ENCODE results near the gene MFN1. TPM values are rescaled to one million over a fixed set of nuclear protein-coding genes. Genes with fewer than 3 reads are reported as not detected.
A peak's percentile ranks its signal among the peaks of the same experiment; 100 is the strongest.

MFN1 gene
- total RNA-seq, 2 experiments from 2014 or later, result 32.9 to 39.0 TPM

DNA sequence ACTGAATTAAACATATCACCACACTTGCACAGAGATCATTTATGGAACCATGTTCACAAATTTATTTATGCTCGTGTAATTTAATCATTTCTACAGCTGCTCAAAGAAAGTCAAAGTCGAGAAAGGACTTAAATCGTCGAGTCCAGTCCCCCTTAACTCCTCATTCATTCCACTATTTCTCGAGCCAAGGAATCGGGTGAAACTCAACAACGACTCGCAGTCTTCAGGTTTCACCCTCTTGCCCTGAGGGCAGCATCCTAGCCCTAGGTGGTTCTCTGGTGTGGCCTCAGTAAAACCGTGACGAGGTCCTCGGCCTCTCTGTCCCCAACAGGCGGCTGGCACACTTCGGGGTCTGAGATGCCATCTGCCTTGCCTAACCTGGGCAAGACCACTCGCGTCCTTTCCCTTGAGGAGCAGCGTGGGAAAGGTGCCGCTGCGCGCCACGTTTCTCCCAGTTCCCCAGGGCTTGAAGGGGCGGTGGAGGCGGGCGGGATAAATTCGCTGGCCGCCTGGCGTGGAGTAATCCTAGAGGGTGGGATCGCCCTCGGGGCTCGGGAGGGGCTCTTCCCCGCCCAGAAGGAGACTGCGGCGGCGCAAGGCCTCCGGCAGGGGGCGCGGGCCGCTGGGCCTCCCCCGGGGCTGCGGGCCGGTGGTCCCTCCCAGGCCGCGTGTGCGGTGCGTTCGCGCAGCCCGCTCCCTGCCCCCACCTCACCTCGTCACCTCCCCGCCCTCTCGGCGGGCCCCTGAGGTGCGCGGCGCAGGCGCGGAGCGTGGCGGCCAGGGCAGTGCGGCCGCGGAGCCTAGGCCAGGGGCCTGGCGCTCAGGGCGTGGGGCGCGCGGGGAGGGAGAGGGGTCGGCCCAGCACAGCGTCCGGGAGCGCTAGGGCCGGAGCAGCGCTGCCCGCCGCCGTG is 25.0 kb upstream of the MFN1 start, which contains the start of gene ZNF639:
TSS of gene ZNF639 (plus strand) at position 746 of the 911 bp plus-strand sequence. CDS start 5,263 bp downstream, outside the sequence.
- ATAC-seq (ENCODE audit: low read depth) (peak; percentile 87), DNase-seq (peak; percentile 91)
- peak within 1 kb of the TSS; percentile 92 for H3K27ac Mint-ChIP-seq
- H3K36me3 Mint-ChIP-seq, result peaks cover 4% of the 10 kb centered on the region
- POLR2A ChIA-PET, result interaction anchor here (0.6 to 2.4 kb wide), 11 partner anchors 12 to 307 kb away, joined by 3 to 23 read pairs (median 4); partner anchors contain the start of genes ACTL6A, GNB4, MFN1 and NDUFB5
- H3K4me1 Mint-ChIP-seq, result peaks cover 22% of the 10 kb centered on the region
- no peaks in the 10 kb centered on the region for H3K9me3 Mint-ChIP-seq
- H3K4me3 Mint-ChIP-seq, result peak within 1 kb of the TSS; percentile 90
- H3K27me3 Mint-ChIP-seq, result no peaks in the 10 kb centered on the region

DNA sequence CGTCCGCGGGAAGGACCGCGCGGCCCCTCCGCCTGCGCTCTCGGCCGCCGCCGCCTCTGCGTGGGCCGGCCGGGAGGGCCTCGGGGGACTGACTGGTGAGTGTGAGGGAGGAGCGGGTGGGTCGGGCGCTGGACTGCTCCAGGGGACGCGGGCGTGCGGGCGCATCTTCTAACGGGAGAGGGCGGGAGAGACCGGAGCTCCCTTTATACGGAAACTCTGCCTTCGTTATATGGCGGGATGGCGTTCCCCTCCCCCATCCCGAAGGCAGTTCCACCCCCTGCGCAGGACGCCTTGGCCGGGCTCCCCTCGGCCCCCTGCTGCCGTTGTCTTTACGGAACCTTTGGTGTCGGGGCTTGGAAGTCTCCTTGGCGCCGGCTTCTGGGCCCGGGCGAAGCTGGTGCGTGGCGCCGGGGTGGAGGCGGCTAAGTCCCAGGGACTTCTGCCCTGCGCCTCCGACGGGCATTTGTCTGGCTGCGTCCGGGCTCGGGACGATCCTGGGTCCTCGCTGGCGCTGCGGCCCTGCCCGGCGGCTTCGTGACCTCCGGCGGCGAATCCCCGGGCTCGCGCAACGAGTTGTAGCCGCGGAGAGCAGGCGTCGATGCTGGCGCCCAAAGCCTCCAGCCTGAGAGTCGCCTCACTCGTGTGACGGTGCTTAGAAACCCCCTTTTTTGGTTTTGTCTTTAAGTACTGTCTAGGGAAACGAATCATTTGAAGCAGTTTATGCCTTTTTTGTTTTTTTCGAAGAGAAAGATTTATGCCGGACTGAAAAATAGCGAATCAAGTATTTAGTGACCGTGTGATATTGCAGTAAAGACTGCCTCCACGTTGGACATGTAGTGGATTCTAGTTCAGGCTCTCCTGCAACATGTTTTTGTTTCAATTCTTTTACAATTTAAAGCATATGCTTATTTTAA is 24.1 kb upstream of the MFN1 start:
- DNase-seq (peak; percentile 75), ATAC-seq (ENCODE audit: low read depth) (peak; percentile 51)
- H3K4me3 Mint-ChIP-seq, result peak overlapping the region; percentile 90
- peaks cover 22% of the 10 kb centered on the region for H3K4me1 Mint-ChIP-seq
- peaks cover 7% of the 10 kb centered on the region for H3K36me3 Mint-ChIP-seq
- POLR2A ChIA-PET, result interaction anchor here (0.9 to 2.4 kb wide), 8 partner anchors 11 to 281 kb away, joined by 3 to 23 read pairs (median 4); partner anchors contain the start of genes ACTL6A, GNB4, MFN1 and MRPL47
- no peaks in the 10 kb centered on the region for H3K9me3 Mint-ChIP-seq
- H3K27me3 Mint-ChIP-seq, result no peaks in the 10 kb centered on the region
- peak overlapping the region; percentile 92 for H3K27ac Mint-ChIP-seq

DNA sequence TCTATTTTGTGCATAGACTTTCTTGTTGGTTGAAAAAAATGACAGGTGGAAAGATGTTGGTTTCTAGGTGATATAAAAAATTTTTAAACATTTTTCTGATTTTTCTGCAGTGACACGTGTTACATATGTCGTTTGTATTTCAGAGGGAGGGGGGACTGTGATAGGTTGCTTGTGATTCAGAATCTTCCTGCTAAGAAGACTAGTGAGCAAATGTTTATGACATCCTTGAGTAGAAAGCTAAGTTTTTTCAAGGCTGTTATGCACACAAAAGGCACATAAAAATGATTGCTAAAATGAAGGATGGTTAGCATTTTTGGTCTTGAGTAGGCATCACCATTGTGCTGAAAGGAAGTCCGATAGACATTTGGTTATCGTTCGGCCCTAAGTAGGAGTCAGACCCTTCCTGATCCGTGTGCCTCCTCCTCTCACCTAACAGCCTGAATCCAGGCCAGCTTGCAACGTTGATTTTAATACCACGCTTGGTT is 23.2 kb upstream of the MFN1 start:
- H3K36me3 Mint-ChIP-seq, result peaks cover 9% of the 10 kb centered on the region
- POLR2A ChIA-PET, result interaction anchor here (0.7 to 2.4 kb wide), 6 partner anchors 8 to 280 kb away, joined by 3 to 23 read pairs (median 4); partner anchors contain the start of genes MRPL47, NDUFB5, PIK3CA and ZMAT3
- ATAC-seq (ENCODE audit: low read depth), result no peak

DNA sequence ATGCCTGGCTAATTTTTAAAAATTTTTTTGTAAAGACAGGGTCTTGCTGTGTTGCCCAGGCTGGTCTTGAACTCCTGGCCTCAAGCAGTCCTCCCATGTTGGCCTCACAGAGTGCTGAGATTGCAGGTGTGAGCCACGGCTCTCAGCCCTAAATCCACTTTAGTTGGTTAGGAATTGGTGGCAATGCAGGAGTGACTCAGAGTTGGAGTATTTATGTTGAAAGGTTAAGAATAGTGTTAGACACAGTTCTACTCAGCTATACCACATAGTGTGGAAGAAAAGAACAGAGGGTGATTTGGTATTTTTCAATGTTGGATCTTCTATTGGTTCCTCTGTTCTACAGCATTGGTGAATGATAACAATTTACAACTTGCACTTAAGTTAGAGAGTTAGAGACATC is 17.1 kb upstream of the MFN1 start:
- no peak for DNase-seq
- POLR2A ChIA-PET, result no interaction called here
- no peaks in the 10 kb centered on the region for H3K27me3 Mint-ChIP-seq
- H3K9me3 Mint-ChIP-seq, result no peaks in the 10 kb centered on the region
- H3K27ac Mint-ChIP-seq, result no peak overlapping the region
- H3K4me3 Mint-ChIP-seq, result no peak overlapping the region
- no peak for ATAC-seq (ENCODE audit: low read depth)
- H3K4me1 Mint-ChIP-seq, result peaks cover 1% of the 10 kb centered on the region
- H3K36me3 Mint-ChIP-seq, result peaks cover 36% of the 10 kb centered on the region

More for the DNA sequence above, 23.2 kb upstream of the MFN1 start:
- peak overlapping the region; percentile 92 for H3K27ac Mint-ChIP-seq
- H3K4me3 Mint-ChIP-seq, result peak overlapping the region; percentile 90
- no peaks in the 10 kb centered on the region for H3K9me3 Mint-ChIP-seq
- DNase-seq, result no peak
- H3K27me3 Mint-ChIP-seq, result no peaks in the 10 kb centered on the region
- peaks cover 22% of the 10 kb centered on the region for H3K4me1 Mint-ChIP-seq

DNA sequence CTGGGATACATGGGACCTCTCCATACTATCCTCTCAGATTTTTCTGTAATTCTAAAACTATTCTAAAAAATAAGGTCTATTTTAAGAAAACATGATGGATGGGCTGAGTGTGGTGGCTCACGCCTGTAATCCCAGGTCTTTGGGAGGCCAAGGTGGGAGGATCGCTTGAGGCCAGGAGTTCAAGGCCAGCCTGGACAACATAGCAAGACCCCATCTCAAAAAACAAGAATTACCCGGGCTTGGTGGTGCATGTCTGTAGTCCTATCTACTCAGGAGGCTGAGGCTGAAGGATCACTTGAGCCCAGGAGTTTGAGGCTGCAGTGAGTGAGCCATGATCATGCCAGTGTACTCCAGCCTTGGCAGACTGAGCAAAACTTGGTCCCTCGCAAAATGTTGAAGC is 15.3 kb upstream of the MFN1 start:
- ATAC-seq (ENCODE audit: low read depth) (no peak), DNase-seq (no peak)
- H3K4me1 Mint-ChIP-seq, result peaks cover 1% of the 10 kb centered on the region
- no peak overlapping the region for H3K27ac Mint-ChIP-seq
- H3K9me3 Mint-ChIP-seq, result no peaks in the 10 kb centered on the region
- H3K27me3 Mint-ChIP-seq, result no peaks in the 10 kb centered on the region
- POLR2A ChIA-PET, result no interaction called here
- peaks cover 39% of the 10 kb centered on the region for H3K36me3 Mint-ChIP-seq
- no peak overlapping the region for H3K4me3 Mint-ChIP-seq

DNA sequence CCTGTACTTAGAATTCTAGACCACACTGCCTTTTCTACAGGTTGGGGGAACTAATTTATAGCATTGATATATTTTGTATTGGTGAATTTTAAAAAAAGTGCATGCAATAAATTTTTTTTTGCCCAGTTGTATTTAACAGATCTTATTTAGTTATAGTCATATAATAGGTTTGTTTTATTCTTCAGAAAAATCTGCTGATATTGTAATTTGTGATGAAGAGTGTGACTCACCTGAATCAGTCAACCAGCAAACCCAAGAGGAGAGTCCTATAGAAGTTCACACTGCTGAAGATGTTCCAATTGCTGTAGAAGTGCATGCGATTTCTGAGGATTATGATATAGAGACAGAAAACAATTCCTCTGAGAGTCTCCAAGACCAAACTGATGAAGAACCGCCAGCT is 14.4 kb upstream of the MFN1 start:
- POLR2A ChIA-PET, result no interaction called here
- ATAC-seq (ENCODE audit: low read depth) (no peak), DNase-seq (no peak)
- no peaks in the 10 kb centered on the region for H3K9me3 Mint-ChIP-seq
- no peaks in the 10 kb centered on the region for H3K27me3 Mint-ChIP-seq
- H3K27ac Mint-ChIP-seq, result no peak overlapping the region
- H3K4me3 Mint-ChIP-seq, result no peak overlapping the region
- peaks cover 1% of the 10 kb centered on the region for H3K4me1 Mint-ChIP-seq
- peaks cover 41% of the 10 kb centered on the region for H3K36me3 Mint-ChIP-seq

DNA sequence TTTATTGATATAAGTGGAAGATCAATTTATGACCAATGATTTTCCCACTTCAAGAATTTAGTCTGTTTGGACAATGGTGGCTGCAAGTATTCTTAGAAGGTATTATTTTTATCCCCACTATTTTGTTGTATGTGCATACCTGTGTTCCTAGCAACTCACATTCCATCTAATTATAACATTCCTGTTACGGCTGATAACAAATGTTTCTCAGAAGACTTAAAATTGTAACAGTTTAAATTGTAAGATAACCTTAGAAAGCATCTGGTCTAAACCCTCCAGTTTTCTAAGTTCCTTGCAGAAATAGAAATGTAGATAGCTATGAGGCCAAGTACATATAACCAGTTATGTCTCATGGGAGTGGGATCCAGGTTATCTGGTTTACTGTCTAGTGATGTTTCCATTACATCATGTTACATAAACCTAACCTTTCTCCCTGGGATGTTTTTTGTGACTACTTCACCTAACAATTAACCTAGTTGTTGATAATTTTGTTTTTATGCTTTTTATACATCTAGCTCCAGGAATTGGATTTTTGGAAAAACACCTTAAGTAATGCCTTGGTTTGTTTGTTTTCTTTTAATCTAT is 11.1 kb upstream of the MFN1 start:
- ATAC-seq (ENCODE audit: low read depth) (no peak), DNase-seq (no peak)
- Mint-ChIP-seq H3K27ac (no peak overlapping the region), H3K9me3 (no peaks in the 10 kb centered on the region), H3K27me3 (no peaks in the 10 kb centered on the region), H3K36me3 (peaks cover 34% of the 10 kb centered on the region), H3K4me3 (no peak overlapping the region), H3K4me1 (peaks cover 2% of the 10 kb centered on the region)
- POLR2A ChIA-PET, result no interaction called here

DNA sequence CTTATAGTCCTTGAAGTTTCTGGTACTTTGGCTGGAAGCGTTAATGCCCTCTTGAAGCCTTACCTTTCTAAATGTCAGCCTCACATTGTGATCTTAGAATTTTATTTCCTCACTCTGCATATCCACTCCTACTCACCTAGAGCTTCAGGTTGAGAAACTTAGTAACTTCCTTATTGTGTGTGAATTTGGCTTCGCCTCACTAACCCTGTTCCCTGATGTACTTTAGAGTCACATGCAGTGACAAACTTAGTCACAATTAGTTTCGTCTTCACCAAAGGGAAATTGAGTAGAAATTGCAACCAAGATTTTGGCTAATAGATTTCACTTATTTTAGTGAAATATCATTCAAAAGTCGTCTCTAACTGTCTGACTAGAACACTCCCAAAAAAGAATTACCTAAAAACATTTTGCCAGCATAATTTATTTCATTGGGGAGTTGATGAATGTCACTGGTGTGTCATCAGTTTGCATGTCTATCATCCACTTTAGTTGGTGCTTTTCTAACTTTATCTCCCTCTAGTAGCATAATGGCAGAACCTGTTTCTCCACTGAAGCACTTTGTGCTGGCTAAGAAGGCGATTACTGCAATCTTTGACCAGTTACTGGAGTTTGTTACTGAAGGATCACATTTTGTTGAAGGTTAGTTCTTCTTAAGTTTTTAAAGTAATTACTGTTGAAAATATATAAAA is 960 bp downstream of the MFN1 start:
- Mint-ChIP-seq H3K4me1 (peaks cover 21% of the 10 kb centered on the region), H3K4me3 (peak overlapping the region; percentile 91), H3K9me3 (no peaks in the 10 kb centered on the region), H3K27me3 (no peaks in the 10 kb centered on the region), H3K27ac (peak overlapping the region; percentile 90), H3K36me3 (peaks cover 10% of the 10 kb centered on the region)
- ATAC-seq (ENCODE audit: low read depth) (no peak), DNase-seq (no peak)
- POLR2A ChIA-PET, result interaction anchor here (0.7 to 1.5 kb wide), 3 partner anchors 13 to 256 kb away, joined by 3 to 4 read pairs (median 4); partner anchors contain the start of genes MRPL47 and NDUFB5

DNA sequence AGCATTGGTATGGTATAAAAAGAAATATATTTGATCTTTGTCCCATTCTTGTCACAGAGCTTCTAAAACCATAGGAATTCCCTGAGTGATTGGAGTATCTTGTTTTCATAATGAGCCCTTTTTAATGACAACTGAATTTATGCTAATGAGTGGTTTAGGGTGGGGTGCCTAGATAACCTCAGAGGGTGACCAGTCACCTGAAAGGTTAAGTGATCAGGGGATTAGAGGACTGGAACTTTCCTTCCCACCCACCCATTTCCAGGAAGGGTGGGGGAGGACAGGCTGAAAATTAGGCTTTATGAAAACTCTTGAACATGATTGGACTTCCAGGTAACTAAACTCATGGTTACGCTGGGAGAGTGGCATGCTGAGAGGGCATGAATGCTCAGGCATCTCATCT is 8.5 kb downstream of the MFN1 start:
- POLR2A ChIA-PET, result no interaction called here
- Mint-ChIP-seq H3K9me3 (no peaks in the 10 kb centered on the region), H3K36me3 (peaks cover 56% of the 10 kb centered on the region), H3K27me3 (no peaks in the 10 kb centered on the region), H3K27ac (no peak overlapping the region), H3K4me3 (no peak overlapping the region), H3K4me1 (peaks cover 19% of the 10 kb centered on the region)
- DNase-seq, result no peak
- no peak for ATAC-seq (ENCODE audit: low read depth)

DNA sequence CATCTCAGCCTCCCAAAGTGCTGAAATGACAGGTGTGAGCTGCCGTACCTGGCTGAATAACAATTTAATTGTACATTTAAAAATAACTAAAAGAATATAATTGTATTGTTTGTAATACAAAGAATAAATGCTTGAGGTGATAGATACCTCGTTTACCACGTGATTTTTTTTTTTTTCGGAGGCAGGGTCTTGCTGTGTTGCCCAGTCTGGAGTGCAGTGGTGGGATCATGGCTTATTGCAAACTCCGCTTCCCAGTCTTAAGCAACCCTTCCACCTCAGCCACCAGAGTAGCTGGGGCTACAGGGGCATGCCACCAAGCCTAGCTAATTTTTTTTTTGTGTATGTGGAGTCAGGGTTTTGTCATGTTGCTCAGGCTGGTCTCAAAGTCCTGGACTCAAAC is 15.8 kb downstream of the MFN1 start:
- H3K27ac Mint-ChIP-seq, result no peak overlapping the region
- H3K4me1 Mint-ChIP-seq, result no peaks in the 10 kb centered on the region
- POLR2A ChIA-PET, result interaction anchor here (1.0 kb wide), 1 partner anchor 15 kb away, joined by 3 read pairs; no protein-coding TSS in a partner anchor
- H3K9me3 Mint-ChIP-seq, result no peaks in the 10 kb centered on the region
- ATAC-seq (ENCODE audit: low read depth) (no peak), DNase-seq (no peak)
- peaks cover 18% of the 10 kb centered on the region for H3K36me3 Mint-ChIP-seq
- no peak overlapping the region for H3K4me3 Mint-ChIP-seq
- H3K27me3 Mint-ChIP-seq, result no peaks in the 10 kb centered on the region

DNA sequence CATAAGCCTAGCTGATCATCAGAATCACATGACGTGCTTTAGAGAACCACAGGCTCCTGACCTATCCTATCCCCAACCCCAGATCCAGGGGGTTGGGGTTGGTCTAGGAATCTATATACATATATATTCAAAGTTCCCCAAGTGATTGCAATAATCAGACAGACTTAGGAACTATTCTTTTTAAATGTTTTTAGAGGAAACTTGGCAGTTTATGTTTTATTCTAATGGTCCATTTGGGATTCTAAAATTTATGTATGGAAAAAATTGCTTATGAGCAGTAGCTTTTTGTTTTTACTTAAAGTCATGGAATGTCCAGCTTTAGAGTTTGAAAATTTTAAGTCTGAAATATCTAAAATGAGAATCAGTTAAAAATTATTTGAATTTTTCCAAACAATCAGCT is 22.1 kb downstream of the MFN1 start:
- no peak for ATAC-seq (ENCODE audit: low read depth)
- Mint-ChIP-seq H3K4me3 (no peak overlapping the region), H3K27me3 (no peaks in the 10 kb centered on the region)

DNA sequence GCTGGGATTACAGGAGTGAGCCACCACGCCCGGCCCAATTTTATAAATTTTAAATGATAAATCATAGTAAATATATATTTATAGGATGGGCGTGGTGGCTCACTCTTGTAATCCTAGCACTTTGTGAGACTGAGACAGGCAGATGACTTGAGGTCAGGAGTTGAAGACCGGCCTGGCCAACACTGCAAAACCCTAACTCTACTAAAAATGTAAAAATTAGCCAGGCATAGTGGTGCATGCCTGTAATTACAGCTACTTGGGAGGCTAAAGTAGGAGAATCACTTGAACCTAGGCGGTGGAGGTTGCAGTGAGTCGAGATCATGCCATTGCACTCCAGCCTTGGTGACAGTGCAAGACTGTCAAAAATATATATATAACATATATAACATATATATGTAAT is 26.4 kb downstream of the MFN1 start:
- no peak overlapping the region for H3K27ac Mint-ChIP-seq
- DNase-seq (no peak), ATAC-seq (ENCODE audit: low read depth) (no peak)
- H3K4me3 Mint-ChIP-seq, result no peak overlapping the region
- POLR2A ChIA-PET, result no interaction called here
- H3K9me3 Mint-ChIP-seq, result no peaks in the 10 kb centered on the region
- peaks cover 7% of the 10 kb centered on the region for H3K36me3 Mint-ChIP-seq
- no peaks in the 10 kb centered on the region for H3K27me3 Mint-ChIP-seq
- H3K4me1 Mint-ChIP-seq, result no peaks in the 10 kb centered on the region

More for the DNA sequence above, 22.1 kb downstream of the MFN1 start:
- H3K4me1 Mint-ChIP-seq, result no peaks in the 10 kb centered on the region
- POLR2A ChIA-PET, result interaction anchor here (0.6 kb wide), 2 partner anchors 17 to 1426 kb away, joined by 3 read pairs; no protein-coding TSS in a partner anchor
- H3K36me3 Mint-ChIP-seq, result peaks cover 9% of the 10 kb centered on the region
- H3K27ac Mint-ChIP-seq, result no peak overlapping the region
- no peak for DNase-seq
- no peaks in the 10 kb centered on the region for H3K9me3 Mint-ChIP-seq

All from activated naive CD8-positive, alpha-beta T cell treated with anti-CD3 and anti-CD28 coated beads, Interleukin-2, amount 10 ng/mL, durations not matched to agents 7 days and 5 days (primary cell).